HFF-Myc (cell line): ENCODE measurements around the gene WDR5.

Experiments
- DNase-seq: peaks from one replicate; pipeline ENCODE4 v3.0.0-alpha.2; 2011; ENCODE audit warnings: low read depth; ENCODE audit errors: extremely low read depth
- H3K4me3 ChIP-seq: replicated peaks from 2 replicates; pipeline ENCODE4 v1.5.1; 2011; ENCODE audit warnings: low read depth, mild to moderate bottlenecking, control low read depth, low read length
- CTCF ChIP-seq: IDR thresholded peaks from 2 replicates; pipeline ENCODE4 v1.5.1; 2012; ENCODE audit warnings: mild to moderate bottlenecking, low read depth, low read length, control low read depth; ENCODE audit errors: missing control alignments

WDR5 gene

GRCh38 chr9:134178768-134179551, 43.1 kb downstream of the WDR5 start:
- no peak for DNase-seq
- H3K4me3 ChIP-seq = no peak overlapping the region
- TF ChIP-seq CTCF = no peak

DNA sequence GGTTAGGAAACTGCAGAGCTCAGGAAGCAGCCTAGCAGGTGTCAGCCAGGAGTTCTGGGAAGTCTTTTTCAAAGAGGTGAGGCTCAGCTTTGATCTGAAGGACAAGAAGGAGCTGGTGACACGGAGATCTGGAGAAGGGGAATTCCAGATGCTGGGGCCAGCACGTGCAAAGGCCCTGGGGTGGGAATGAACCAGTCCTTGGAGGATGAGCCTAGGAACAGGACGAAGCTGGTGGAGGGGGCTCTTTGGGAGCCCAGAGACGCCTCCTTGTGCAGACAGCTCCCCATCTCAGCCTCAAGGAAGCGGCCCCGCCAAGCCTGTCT, 43.7 kb downstream of the WDR5 start:
- H3K4me3 ChIP-seq = no peak overlapping the region
- no peak for TF ChIP-seq CTCF
- DNase-seq = no peak

DNA sequence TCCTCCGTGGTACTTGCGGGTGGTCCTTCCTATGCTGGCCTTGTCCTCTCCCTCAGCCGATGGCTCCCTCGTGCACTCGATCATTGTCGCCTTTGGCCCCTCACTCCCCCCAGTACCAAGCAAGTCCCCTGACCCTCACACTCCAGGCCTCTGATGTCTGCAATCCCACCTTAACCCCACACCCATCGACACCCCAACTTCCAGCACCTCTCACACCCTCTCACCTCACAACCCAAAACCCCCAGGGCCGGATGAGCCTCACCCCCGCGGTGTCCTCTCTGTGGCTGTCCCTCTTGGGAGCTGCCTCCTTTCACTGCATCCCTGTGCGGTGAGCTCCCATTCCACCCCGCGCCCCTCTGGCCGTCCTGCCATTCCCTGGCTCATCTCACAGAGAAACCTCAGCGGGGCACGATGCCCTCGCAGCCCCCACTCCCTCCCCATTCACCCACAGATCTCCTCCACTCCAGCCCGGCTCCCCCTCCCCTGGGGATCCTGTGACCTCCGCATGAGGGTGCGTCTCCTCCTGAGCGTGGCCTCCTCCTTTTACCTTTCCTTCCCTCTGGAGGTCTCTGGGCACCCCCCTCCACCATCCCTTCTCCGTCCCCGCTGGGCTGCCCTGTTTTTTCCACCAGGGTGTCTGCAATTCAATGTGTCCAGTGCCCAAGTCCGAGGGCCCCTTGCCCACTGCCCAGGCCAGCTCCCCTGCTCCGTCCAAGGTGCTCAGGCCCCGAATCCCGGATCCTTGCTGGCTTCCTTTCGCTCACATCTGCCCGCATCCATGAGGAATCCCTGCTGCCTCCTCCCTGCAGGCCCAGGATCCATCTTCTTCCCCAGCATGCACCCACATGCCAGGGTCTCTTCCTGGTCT, 44.3 kb downstream of the WDR5 start:
- no peak for TF ChIP-seq CTCF
- H3K4me3 ChIP-seq = no peak overlapping the region
- DNase-seq = no peak

DNA sequence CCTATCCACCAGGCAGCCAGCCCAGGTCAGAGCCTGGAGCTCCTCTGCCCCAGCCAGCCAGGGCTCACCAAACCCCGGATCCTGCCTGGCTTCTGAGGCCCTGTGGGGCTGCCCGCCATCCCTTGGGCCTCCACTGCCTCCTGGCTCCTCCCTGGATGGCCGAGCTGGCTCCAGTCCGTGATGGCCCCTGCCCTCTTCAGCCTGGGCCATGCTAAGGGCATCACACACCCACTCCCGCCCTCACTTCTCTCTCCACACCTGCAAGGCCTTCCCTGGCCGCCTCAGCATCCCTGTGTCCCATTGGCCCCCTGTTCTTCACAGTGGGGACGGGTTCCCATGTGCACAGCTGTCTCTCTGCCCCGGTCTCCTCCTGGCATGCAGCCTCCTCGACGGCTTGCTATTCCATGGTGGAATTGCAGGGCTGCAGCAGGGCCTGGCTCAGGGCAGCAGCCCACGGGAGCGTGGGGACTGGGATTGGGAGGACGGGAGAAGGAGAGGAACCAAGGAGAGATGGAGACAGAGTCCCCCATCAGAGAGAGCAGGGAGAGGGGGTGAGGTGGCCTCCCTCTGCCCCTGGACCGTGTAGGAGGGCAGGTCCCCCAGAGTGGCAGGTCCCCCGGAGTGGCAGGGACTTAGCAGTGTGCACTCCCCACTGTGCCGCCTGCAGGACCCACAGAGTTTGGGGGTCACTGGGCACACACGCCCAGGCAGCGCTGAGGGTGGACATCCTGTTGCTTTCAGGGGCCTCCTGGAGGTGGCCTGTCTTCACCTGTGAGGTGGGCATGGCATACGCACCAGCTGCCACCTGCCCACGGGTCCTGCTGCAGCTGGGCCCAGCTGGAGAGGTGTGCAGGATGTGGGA, 45.1 kb downstream of the WDR5 start:
- TF ChIP-seq CTCF = no peak
- no peak for DNase-seq
- no peak overlapping the region for H3K4me3 ChIP-seq

DNA sequence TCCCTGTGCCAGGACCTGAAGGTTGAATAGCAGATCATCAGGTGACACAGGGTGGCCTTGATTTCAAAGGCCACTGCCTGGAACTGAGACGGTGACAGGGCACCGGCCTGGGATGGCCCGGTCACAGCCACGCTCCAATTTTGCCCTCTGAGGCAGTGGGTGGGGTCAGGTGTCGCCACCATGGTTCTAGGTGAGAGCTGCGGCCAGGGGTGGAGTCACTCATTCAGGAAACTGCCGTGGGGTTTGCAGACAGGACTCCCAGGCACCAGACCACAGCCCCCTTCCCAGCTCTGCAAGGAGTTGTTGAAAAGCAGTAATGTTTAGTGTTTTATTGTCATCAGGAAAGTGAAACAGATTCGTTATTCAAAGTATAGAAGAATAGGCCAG, 45.8 kb downstream of the WDR5 start:
- DNase-seq = no peak
- no peak for TF ChIP-seq CTCF

GRCh38 chr9:134182554-134183085, 46.7 kb downstream of the WDR5 start:
- no peak overlapping the region for H3K4me3 ChIP-seq
- no peak for DNase-seq
- no peak for TF ChIP-seq CTCF

More for the DNA sequence above, 45.8 kb downstream of the WDR5 start:
- no peak overlapping the region for H3K4me3 ChIP-seq
